Kidney tubule cell (primary cell): Measurements from ENCODE around the gene CFAP251.
"Not testable (repeated sequence)": the region's sequence is repeated elsewhere in the genome, so short reads cannot be mapped to it uniquely, and the experiment has no call there.

Experiments
- DNase-seq: peaks from one replicate; pipeline ENCODE4 v3.0.0-alpha.2; 2018; ENCODE audit warnings: low spot score

CFAP251 gene, protein sequence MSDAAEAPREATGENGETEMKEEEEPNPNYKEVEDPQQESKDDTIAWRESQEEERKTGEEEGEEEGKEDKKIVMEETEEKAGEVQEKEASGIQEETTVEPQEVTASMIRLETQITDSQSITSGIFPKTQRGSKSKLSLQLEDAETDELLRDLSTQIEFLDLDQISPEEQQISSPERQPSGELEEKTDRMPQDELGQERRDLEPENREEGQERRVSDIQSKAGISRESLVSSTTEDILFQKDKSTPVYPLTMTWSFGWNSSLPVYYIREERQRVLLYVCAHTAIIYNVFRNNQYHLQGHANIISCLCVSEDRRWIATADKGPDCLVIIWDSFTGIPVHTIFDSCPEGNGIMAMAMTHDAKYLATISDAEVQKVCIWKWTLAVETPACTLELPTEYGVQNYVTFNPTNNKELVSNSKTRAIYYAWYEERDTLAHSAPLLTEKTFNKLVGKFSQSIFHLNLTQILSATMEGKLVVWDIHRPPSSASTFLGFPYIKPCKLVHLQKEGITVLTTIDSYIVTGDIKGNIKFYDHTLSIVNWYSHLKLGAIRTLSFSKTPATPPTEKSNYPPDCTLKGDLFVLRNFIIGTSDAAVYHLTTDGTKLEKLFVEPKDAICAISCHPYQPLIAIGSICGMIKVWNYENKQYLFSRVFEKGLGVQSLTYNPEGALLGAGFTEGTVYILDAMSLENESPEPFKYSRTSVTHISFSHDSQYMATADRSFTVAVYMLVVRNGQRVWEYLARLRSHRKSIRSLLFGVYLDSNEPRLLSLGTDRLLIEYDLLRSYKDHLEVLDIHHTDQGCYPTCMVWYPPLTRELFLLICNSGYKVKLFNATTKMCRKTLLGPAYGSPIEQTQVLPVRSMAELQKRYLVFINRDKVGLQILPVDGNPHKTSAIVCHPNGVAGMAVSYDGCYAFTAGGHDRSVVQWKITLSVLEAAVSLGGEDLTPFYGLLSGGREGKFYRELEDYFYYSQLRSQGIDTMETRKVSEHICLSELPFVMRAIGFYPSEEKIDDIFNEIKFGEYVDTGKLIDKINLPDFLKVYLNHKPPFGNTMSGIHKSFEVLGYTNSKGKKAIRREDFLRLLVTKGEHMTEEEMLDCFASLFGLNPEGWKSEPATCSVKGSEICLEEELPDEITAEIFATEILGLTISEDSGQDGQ

DNA sequence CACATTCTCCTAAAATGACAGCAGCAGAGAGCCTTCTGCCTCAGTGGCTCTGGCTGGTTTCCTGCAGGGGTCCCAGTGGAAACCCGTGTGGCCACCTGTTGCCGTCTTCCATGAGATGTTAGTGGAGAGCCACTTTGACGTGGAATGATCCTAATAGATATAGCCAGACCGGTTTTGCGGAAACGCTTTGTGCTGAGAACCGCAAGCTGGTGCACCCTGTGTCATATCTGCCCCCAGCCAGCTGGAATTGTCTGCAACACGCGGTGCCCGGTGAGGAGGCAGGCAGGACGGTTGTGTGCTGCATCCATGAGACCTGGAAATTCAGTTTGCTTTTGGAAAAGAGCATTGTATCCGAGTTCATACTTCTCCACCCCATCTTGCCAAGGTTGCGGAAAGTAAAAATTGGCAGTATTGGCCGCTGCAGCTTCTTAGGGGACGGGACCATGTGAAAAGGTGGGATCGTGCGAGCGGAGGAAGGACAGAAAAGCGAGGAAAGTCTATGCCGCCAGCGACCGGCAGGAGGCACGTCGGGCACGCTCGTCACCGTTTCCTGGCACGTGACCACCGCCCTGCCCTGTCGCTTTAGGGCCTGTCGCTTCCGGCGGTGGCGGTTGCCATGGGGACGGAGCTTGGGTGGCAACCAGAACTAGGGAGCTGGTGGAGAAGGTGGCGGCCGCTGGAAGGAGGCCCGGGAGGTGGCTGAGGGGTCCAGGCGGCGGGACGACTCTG is at the start of gene CFAP251:
Gene CFAP251, plus strand, starts transcription at position 643 of the 729 bp plus-strand sequence. CDS start 2,714 bp downstream, outside the sequence.
- peak; percentile 90 for DNase-seq

DNA sequence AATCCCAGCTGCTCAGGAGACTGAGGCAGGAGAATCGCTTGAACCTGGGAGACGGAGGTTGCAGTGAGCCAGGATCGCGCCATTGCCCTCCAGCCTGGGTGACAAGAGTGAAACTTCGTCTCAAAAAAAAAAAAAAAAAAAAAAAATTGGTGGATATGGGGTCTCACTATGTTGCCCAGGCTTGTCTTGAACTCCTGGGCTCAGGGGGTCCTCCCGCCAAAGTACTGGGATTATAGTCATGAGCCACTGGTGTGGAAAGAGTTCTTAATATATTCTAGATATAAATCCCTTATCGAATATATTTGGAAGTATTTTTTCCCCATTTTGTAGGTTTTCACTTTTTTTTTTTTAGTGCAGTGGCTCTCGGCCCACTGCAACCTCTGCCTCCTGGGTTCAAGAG is 49.2 kb upstream of the CFAP251 start:
- DNase-seq: not testable (repeated sequence)

DNA sequence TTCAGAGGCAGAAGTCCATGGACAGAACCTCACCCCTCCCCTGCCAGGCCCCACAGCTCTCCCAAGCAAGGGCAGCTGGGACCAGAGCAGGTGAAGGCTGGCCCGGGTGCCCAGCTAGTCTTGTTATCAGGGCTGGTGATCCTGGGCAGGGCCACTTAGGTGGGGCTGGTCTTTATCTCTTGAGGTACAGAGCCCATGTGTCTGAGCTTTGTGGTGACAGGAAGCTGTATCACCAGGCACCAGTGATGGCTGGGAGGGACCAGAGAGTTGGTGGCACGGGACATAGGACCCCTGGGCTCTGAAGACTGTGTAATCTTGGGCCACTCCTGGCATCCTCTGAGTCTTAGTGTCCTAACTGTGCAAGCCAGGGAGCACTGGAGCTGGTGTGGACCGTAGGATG is 46.9 kb upstream of the CFAP251 start:
- DNase-seq: no peak

DNA sequence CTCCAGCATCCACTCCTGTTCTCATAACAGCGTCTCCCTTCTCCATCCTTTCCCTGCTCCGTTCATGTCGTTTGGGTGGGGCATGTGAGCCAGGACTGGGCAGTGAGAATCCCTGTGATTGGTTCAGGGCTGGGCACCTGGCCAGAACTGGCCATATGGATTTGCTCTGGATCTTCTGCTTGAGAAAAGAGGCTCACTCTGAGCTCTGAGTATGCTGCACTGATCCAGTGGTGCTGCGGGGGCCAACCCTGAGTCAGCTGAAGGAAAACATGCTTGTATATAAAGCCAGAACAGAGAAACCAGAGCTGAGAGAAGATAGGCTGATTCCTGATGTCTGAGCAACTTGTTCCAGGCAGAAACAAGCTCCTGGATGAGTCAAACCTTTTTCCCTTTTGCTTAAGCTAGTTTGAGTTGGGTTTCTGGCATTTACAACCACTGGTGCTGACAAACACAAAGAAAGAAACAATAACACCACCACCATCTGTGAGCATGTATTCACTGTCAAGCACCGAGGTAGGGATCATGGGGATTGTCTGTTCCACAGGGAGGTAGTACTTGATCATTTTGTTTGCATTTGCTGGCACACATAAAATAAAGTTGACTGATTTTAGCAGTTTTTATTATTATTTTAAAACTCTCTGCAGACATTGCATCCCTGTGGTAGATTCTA is 45.7 kb upstream of the CFAP251 start:
- DNase-seq: peak; percentile 47

DNA sequence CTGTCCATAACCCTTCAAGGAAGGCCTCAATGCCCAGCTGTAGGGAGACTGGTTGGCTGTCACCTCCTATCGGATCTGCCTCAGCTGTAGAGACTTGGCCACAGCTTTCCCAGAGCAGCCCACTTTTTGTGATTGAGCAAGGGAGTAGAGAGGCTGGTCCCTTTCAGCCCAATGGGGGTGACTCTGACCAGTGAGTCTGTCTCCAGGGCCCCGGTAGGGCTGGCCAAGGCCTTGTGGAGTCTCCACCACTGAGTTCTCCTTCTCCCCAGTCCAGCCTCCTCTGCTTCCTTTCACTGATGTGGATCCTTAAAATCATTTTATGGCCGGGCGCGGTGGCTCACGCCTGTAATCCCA is 45.2 kb upstream of the CFAP251 start:
- DNase-seq: no peak

DNA sequence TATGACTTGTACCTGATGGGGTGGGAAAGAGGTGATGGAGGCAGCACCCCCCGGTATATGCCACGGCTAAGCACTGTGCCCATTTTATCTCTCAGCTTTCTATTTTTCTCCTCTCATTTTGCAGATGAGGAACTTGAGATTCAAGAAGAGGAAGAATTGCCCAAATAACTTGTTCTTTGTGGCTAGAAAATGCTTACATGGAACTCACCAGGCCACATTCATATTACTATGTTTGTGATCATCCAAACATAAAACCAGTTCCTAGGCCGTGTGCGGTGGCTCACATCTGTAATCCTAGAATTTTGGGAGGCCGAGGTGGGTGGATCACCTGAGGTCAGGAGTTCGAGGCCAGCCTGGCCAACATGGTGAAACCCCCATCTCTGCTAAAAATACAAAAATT is 44.3 kb upstream of the CFAP251 start:
- DNase-seq: no peak

DNA sequence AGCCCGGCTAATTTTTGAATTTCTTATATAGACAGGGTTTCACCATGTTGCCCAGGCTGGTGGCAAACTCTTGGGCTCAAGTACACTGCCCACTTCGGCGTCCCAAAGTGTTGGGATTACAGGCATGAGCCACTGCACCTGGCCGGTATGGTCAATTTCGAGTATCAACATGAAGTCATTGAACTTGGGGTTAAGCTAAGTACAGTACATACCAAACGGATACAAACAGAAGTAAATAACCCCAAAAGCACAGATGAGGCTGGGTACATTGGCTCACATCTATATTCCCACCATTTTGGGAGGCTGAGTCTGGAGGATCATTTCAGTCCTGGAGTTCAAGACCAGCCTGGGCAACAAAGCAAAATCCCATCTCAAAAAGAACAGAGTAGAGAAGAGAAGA is 42.8 kb upstream of the CFAP251 start:
- no peak for DNase-seq

DNA sequence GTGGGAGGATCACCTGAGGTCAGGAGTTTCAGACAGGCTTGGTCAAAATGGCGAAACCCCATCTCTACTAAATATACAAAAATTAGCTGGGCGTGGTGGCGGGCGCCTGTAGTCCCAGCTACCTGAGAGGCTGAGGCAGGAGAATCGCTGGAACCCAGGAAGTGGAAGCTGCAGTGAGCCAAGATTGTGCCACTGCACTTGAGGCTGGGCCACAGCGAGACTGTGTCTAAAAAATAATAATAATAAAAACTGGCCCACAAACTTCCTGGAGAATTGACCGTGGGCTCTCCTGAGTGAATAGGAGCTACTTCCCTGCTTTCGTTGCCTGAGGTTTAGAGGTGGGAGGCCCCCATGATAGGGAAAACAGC is 42.3 kb upstream of the CFAP251 start:
- DNase-seq: not testable (repeated sequence)

DNA sequence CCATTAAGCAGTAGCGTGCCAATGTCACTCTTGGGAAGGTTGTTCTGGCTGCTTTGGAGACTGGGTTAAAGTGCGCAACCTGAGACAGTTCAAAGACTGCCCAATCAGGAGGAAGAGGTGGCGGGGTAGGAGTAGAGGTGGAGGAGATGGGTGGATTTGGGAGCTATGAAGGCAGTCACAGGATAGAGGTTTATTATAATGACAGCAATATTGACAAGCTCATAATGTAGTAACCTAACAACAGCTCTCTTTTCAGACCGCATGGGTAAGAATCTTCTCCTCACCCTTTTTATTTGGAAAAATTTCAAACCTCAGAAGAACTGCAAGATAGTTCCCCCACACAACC is 35.1 kb upstream of the CFAP251 start:
- DNase-seq: no peak

DNA sequence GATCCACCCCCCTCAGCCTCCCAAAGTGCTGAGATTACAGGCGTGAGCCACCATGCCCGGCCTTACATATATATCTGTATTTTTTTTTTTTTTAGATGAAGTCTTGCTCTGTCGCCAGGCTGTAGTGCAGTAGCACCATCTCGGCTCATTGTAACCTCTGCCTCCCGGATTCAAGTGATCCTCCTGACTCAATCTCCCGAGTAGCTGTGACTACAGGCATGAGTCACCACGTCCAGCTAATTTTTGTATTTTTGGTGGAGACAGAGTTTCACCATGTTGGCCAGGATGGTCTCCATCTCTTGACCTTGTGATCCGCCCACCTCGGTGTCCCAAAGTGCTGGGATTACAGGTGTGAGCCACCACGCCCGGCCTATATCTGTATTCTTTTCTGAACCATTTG is 33.3 kb upstream of the CFAP251 start:
- not testable (repeated sequence) for DNase-seq

DNA sequence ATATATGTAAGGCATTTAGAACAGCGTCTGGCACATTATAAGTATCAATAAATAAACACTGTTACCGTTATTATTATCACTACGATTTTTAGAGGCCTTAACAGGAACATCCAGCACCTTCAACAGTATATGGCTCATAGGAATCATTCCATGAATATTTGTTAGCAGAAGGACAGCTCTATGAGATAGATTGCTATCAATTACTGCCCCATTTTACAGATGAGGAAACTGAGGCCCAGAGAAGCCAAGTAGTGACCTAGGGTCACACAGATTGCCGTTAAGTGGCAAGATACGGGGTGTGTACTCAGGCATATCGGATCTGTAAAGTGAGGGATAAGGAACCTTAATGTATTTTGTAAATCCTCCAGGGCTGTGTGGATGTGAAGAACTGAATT is 30.3 kb upstream of the CFAP251 start:
- DNase-seq: no peak

DNA sequence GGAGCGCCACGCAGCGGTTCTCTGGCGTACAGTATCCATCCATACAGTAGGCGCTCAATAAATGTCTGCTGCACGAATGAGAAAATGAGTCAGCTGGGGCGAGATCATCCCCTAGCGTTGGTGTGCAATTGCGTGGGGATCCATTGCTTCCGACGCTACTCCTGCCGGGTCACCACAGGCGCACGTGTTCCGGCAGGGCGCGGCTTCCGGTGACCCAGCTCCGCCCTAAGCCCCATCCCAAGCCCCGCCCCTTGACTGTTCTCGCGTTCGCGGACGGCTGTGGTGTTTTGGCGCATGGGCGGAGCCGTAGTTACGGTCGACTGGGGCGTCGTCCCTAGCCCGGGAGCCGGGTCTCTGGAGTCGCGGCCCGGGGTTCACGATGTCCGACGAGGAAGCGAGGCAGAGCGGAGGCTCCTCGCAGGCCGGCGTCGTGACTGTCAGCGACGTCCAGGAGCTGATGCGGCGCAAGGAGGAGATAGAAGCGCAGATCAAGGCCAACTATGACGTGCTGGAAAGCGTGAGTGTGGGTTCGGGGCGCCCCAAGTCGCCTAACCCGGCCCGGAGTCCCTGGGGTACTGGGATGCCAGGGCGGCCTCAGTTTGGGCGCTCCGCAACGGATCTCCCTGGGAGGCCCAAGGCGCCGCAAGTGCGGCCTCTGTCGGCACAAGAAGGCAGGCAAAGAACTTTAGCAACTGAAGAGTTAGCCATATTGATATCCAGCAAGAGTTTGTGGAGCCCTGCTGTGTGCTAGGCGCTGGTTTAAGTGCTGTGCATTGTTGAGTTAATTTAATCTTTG is 29.7 kb upstream of the CFAP251 start, which contains the start of gene PSMD9:
Gene PSMD9, plus strand, starts transcription at position 313 of the 796 bp plus-strand sequence. Its CDS starts 67 bp downstream, at position 380.
- peak; percentile 98 for DNase-seq

DNA sequence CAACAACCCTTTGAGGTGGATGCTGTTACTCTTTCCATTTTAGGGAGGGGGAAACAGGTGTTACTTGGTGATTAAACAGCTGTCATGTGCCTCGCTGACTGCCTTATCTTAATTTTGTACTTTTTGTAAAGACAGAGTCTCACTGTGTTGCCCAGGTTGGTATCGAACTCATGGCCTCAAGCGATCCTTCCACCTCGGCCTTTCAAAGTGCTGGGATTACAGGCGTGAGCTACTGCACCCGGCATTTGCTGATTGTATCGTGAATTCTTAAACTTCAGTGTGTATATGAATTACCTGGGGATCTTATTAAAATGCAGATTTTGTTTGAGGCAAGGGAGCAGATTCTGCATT is 29.1 kb upstream of the CFAP251 start:
- DNase-seq: no peak

DNA sequence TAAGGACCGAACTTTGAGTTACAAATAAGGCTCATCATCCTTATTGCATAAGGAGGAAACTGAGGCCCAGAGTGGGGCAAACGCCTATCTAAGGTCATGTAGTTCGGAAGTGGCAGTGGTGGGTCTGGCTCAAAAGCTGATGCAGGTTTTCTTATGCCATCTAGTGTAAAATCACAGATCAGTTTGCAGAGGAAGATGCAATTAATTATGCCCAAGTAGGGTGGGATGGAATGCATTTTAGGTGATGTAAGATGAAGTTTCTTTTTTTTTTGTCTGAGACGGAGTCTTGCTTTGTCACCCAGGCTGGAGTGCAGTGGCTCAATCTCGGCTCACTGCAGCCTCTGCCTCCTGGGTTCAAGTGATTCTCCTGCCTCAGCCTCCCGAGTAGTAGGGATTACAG is 28.7 kb upstream of the CFAP251 start:
- not testable (repeated sequence) for DNase-seq

DNA sequence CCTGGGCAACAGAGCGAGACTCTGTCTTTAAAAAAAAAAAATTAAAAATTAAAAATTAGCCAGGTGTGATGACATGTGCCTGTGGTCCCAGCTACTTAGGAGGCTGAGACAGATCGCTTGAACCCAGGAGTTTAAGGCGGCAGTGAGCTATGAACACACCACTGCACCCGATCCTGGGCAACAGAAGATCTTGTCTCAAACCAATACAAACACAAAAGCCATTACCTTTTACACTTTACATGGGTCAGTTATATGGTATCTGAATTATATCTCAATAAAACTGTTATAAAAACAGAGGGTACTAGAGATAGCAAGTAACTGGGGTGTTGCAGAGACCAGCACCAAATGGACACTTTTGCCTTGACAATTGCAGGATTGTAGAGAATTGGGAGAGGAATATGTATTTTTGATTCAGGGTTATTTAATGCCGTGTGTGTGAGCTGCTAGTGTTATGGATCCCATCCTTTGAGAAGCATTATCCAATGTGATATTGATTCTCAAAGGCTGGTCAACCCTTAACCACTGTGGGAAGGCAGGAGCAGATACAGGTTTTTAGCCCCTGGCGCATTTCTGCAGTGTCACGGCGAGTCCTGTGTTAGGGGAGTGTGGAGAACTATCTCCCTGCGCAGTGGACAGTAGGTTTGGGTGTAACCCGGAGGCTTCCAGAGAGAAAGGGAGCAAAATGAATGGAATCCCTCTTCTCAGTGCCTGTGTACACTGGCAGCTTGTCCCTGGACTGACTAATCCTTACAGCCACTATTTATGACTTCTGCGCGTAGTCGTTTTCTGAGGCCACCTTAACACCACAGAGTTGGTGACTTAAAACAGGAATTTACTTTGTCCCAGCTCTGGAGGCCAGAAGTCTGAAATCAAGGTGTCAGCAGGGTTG is 25.5 kb upstream of the CFAP251 start:
- DNase-seq: no peak

DNA sequence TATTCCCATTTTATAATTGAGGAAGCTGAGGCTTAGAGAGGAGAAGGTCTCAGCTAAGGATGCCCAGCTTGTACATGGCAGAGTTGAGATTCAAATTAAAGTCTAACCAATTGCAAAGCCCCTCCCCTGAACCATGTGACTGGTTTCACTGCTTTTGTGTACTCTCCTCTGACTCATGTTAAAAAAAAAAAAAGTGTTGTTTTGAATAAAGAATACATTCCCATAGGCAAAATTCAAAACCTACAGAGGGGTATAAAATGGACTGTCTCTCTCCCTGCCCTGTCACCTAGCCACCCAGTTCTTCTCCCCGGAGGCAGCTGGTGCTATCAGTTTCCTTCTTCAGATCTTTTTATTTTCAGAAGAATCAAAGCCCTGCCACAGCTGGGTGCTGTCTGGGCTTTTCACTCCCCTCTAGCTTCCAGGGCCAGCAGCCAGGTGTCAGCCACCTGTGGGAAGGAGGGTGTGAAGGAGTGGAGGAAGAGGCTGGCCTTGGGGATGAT is 24.4 kb upstream of the CFAP251 start:
- peak; percentile 68 for DNase-seq

DNA sequence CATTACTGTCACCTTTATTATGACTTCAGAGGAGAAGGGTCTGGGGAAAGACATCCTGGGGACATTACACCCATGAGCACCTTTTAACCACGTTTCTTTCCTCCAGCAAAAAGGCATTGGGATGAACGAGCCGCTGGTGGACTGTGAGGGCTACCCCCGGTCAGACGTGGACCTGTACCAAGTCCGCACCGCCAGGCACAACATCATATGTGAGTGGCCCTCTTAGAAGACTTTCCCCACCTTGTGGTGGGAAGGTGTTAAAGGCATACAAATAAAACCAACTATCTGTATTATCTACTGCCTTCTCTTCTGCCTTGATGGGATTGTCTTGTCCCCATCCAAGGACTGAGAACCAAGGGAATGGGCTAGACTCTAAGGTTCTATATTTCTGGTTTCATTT is 23.8 kb upstream of the CFAP251 start:
- peak; percentile 38 for DNase-seq

DNA sequence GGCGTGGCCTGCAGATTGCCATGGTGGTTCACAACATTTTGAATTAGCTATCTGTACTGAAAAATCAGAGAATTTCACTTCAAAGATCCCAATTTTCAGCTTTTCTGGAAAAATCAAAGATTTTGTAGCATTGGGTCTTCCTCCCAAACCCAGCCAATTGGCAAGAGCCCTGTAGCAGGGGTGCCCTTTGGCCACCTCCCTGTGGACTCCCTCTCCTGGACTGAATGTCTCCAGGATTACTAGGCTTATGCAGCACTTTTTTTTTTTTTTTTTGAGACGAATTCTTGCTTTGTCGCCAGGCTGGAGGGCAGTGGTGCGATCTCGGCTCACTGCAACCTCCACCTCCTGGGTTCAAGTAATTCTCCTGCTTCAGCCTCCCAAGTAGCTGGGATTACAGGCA is 20.1 kb upstream of the CFAP251 start:
- no peak for DNase-seq

DNA sequence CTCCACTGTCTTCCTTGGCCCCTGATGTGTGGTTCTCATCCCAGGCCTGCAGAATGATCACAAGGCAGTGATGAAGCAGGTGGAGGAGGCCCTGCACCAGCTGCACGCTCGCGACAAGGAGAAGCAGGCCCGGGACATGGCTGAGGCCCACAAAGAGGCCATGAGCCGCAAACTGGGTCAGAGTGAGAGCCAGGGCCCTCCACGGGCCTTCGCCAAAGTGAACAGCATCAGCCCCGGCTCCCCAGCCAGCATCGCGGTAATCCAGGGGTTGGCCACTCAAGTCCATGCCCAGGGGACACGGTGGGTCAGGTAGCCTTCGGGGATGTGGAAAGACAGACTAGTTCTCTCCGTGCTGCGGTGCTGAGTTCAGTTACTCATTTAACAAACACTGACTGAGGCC is 18.8 kb upstream of the CFAP251 start:
- DNase-seq: no peak
